ENCODE measurements around the gene TYW1B.
"Not testable (repeated sequence)": the region's sequence is repeated elsewhere in the genome, so short reads cannot be mapped to it uniquely, and the experiment has no call there.

Gene TYW1B

GRCh38 chr7:72753781-72754180 is 74.2 kb downstream of the TYW1B start:
- no peak for DNase-seq

GRCh38 chr7:72753229-72753628 is 74.8 kb downstream of the TYW1B start:
- not testable (repeated sequence) for DNase-seq

- DNase-seq = no peak
Observed at GRCh38 chr7:72751978-72752377, 76.0 kb downstream of the TYW1B start.

- DNase-seq = no peak
Observed at GRCh38 chr7:72751378-72751777, 76.6 kb downstream of the TYW1B start.

GRCh38 chr7:72748649-72749048 is 79.4 kb downstream of the TYW1B start:
- not testable (repeated sequence) for DNase-seq

GRCh38 chr7:72744244-72744926 is 83.6 kb downstream of the TYW1B start:
- DNase-seq = not testable (repeated sequence)

- not testable (repeated sequence) for DNase-seq
Observed at GRCh38 chr7:72743801-72744200, 84.2 kb downstream of the TYW1B start.

GRCh38 chr7:72739716-72740115 is 88.3 kb downstream of the TYW1B start:
- not testable (repeated sequence) for DNase-seq

GRCh38 chr7:72735855-72736254 is 92.1 kb downstream of the TYW1B start:
- not testable (repeated sequence) for DNase-seq

- DNase-seq = not testable (repeated sequence)
Observed at GRCh38 chr7:72730815-72731214, 97.2 kb downstream of the TYW1B start.

- not testable (repeated sequence) for DNase-seq
Observed at GRCh38 chr7:72730384-72730783, 97.6 kb downstream of the TYW1B start.

GRCh38 chr7:72729130-72729529 is 98.9 kb downstream of the TYW1B start:
- not testable (repeated sequence) for DNase-seq

- not testable (repeated sequence) for DNase-seq
Observed at GRCh38 chr7:72722694-72723093, 105.3 kb downstream of the TYW1B start.

GRCh38 chr7:72720890-72721289 is 107.1 kb downstream of the TYW1B start:
- DNase-seq = not testable (repeated sequence)

- DNase-seq = not testable (repeated sequence)
Observed at GRCh38 chr7:72717252-72717774, 110.7 kb downstream of the TYW1B start.

GRCh38 chr7:72711927-72712326 is 116.1 kb downstream of the TYW1B start:
- not testable (repeated sequence) for DNase-seq

GRCh38 chr7:72710983-72711382 is 117.0 kb downstream of the TYW1B start:
- DNase-seq = no peak

- DNase-seq = no peak
Observed at GRCh38 chr7:72709909-72710308, 118.1 kb downstream of the TYW1B start.

- not testable (repeated sequence) for DNase-seq
Observed at GRCh38 chr7:72708371-72709050, 119.5 kb downstream of the TYW1B start.

GRCh38 chr7:72706521-72706920 is 121.5 kb downstream of the TYW1B start:
- no peak for DNase-seq

GRCh38 chr7:72705693-72706092 is 122.3 kb downstream of the TYW1B start:
- DNase-seq = not testable (repeated sequence)

- no peak for DNase-seq
Observed at GRCh38 chr7:72704894-72705293, 123.1 kb downstream of the TYW1B start.

- not testable (repeated sequence) for DNase-seq
Observed at GRCh38 chr7:72700548-72700947, 127.5 kb downstream of the TYW1B start.

- DNase-seq = not testable (repeated sequence)
Observed at GRCh38 chr7:72697066-72697465, 130.9 kb downstream of the TYW1B start.

All from NCI-H1436 treated with DMSO at 0.1 percent for 48 hours (cell line).